Fibroblast of mammary gland (primary cell): ENCODE measurements around the gene GPR160.

ENCODE experiments used
- DNase-seq: peaks from one replicate; pipeline ENCODE4 v3.0.0-alpha.2; 2010; ENCODE audit warnings: low read depth
- H3K4me3 ChIP-seq: 2 replicates; pipeline ENCODE4 v1.5.1; 2011; ENCODE audit warnings: low read depth, mild to moderate bottlenecking, low read length, moderate library complexity; ENCODE audit not compliant: control insufficient read depth
- CTCF ChIP-seq: conservative IDR thresholded peaks from 2 replicates; pipeline ENCODE4 v1.5.1; 2011; ENCODE audit warnings: low read depth, low read length, inconsistent platforms; ENCODE audit not compliant: control insufficient read depth, insufficient read depth

Gene GPR160

GRCh38 chr3:170037463-170038433 is at the start of gene GPR160:
TSS of gene GPR160 (plus strand) at chr3:170037995. CDS start at chr3:170083973, 45,978 bp downstream.
- peak; percentile 45 for DNase-seq
- peak; percentile 61 for TF ChIP-seq CTCF

GRCh38 chr3:169990431-169990830 is 47.4 kb upstream of the GPR160 start:
- H3K4me3 ChIP-seq = no peak overlapping the region
- DNase-seq = no peak
- TF ChIP-seq CTCF = no peak

More at GRCh38 chr3:170037463-170038433, at the start of gene GPR160:
- H3K4me3 ChIP-seq = peak within 1 kb of the TSS; percentile 35

- no peak for TF ChIP-seq CTCF
- H3K4me3 ChIP-seq = no peak overlapping the region
- no peak for DNase-seq
Observed at GRCh38 chr3:169992156-169992555, 45.6 kb upstream of the GPR160 start.

GRCh38 chr3:169992781-169993180 is 45.0 kb upstream of the GPR160 start:
- TF ChIP-seq CTCF = no peak
- no peak for DNase-seq
- no peak overlapping the region for H3K4me3 ChIP-seq

- H3K4me3 ChIP-seq = no peak overlapping the region
- TF ChIP-seq CTCF = no peak
- no peak for DNase-seq
Observed at GRCh38 chr3:169993761-169994160, 44.0 kb upstream of the GPR160 start.

- no peak for TF ChIP-seq CTCF
- H3K4me3 ChIP-seq = no peak overlapping the region
- no peak for DNase-seq
Observed at GRCh38 chr3:169996063-169996462, 41.7 kb upstream of the GPR160 start.
